ENCODE data around the gene GON4L. TPM values are rescaled to one million over a fixed set of nuclear protein-coding genes. Genes with fewer than 3 reads are reported as not detected.

Gene GON4L
- total RNA-seq, 1 experiment from 2014 or later = 54.4 TPM

GRCh38 chr1:155777582-155777981 lies 79.4 kb downstream of the GON4L start:
- H3K27ac Mint-ChIP-seq = no peak overlapping the region
- H3K36me3 Mint-ChIP-seq = peaks cover 48% of the 10 kb centered on the region
- CTCF ChIA-PET = no interaction called here

More at GRCh38 chr1:155777582-155777981, 79.4 kb downstream of the GON4L start:
- no peak overlapping the region for H3K4me3 Mint-ChIP-seq
- POLR2A ChIA-PET = no interaction called here
- H3K4me1 Mint-ChIP-seq = no peaks in the 10 kb centered on the region
- no peaks in the 10 kb centered on the region for H3K9me3 Mint-ChIP-seq
- H3K27me3 Mint-ChIP-seq (ENCODE audit: low read depth) = no peaks in the 10 kb centered on the region
- no peak for ATAC-seq
- TF ChIP-seq ZNF121 (CRISPR knock-in tag; IDR thresholded peaks at IDR 0.05) (no peak), CREM (CRISPR knock-in tag; IDR thresholded peaks at IDR 0.05) (no peak), ZNF219 (CRISPR knock-in tag; IDR thresholded peaks at IDR 0.05; ENCODE audit: borderline replicate concordance) (no peak), CBFB (CRISPR knock-in tag; IDR thresholded peaks at IDR 0.05; ENCODE audit: low read depth) (no peak), FOXK1 (CRISPR knock-in tag; IDR thresholded peaks at IDR 0.05) (no peak), AR (CRISPR knock-in tag; IDR thresholded peaks at IDR 0.05) (no peak), CTCF (IDR thresholded peaks at IDR 0.05) (no peak), FOXP1 (CRISPR knock-in tag; IDR thresholded peaks at IDR 0.05; ENCODE audit: borderline replicate concordance) (no peak), NFYB (CRISPR knock-in tag; conservative IDR thresholded peaks at IDR 0.05; ENCODE audit: low read depth) (no peak), GTF2I (CRISPR knock-in tag; conservative IDR thresholded peaks at IDR 0.05) (no peak), SMAD3 (CRISPR knock-in tag; IDR thresholded peaks at IDR 0.05; ENCODE audit: borderline replicate concordance) (no peak), E2F4 (CRISPR knock-in tag; IDR thresholded peaks at IDR 0.05; ENCODE audit: borderline replicate concordance, low read depth) (no peak), ZNF281 (CRISPR knock-in tag; IDR thresholded peaks at IDR 0.05) (no peak)
- no peak for DNase-seq (ENCODE audit: low spot score)
